ENCODE data around the gene ITPR2. TPM values are rescaled to one million over a fixed set of nuclear protein-coding genes. Genes with fewer than 3 reads are reported as not detected.

The ITPR2 gene
- polyA plus RNA-seq, 1 of the 3 experiments (the other 2 are of a cell fraction), result 2.3 TPM

GRCh38 chr12:26319511-26319910, 513.5 kb downstream of the ITPR2 start:
- Histone ChIP-seq H3K4me2 (no peak overlapping the region), H3K27me3 (ENCODE audit: insufficient read depth) (no peaks in the 10 kb centered on the region), H3K79me2 (ENCODE audit: insufficient read depth) (no peaks in the 10 kb centered on the region), H3K4me3 (ENCODE audit: low read depth in 2 of 2, low read length in 1 of 2) (no peak overlapping the region), H3K27ac (ENCODE audit: low read depth in 2 of 2, low read length in 1 of 2) (no peak overlapping the region), H3K4me1 (ENCODE audit: control insufficient read depth in 1 of 2, insufficient read depth in 2 of 2, low read depth in 1 of 2, low read length in 1 of 2) (peaks cover 0 to 10% of the 10 kb centered on the region in 2 experiments; a peak in 3 of 4 replicates), H4K20me1 (ENCODE audit: insufficient read depth) (no peaks in the 10 kb centered on the region), H2AFZ (ENCODE audit: low read depth) (no peak overlapping the region), H3K36me3 (replicated peaks in 1 of 2; ENCODE audit: control insufficient read depth in 1 of 2, insufficient read depth in 2 of 2, low read length in 1 of 2) (no peaks in the 10 kb centered on the region), H3F3A (replicated peaks; ENCODE audit: insufficient read depth) (peaks cover 14% of the 10 kb centered on the region), H3K9ac (no peak overlapping the region), H3K9me3 (no peaks in the 10 kb centered on the region), H3K9me2 (no peaks in the 10 kb centered on the region)
- 79% methylated on average over 5 of the region's 5 CpGs for WGBS (ENCODE audit: low lambda C conversion rate)
- DNase-seq, result no peak
- TF ChIP-seq FOXJ3 (CRISPR knock-in tag; IDR thresholded peaks at IDR 0.05), result no peak
- no peak for TF ChIP-seq POLR2AphosphoS5 (IDR thresholded peaks at IDR 0.05; ENCODE audit: low read depth, low read length)
- TF ChIP-seq, protein P1, sequence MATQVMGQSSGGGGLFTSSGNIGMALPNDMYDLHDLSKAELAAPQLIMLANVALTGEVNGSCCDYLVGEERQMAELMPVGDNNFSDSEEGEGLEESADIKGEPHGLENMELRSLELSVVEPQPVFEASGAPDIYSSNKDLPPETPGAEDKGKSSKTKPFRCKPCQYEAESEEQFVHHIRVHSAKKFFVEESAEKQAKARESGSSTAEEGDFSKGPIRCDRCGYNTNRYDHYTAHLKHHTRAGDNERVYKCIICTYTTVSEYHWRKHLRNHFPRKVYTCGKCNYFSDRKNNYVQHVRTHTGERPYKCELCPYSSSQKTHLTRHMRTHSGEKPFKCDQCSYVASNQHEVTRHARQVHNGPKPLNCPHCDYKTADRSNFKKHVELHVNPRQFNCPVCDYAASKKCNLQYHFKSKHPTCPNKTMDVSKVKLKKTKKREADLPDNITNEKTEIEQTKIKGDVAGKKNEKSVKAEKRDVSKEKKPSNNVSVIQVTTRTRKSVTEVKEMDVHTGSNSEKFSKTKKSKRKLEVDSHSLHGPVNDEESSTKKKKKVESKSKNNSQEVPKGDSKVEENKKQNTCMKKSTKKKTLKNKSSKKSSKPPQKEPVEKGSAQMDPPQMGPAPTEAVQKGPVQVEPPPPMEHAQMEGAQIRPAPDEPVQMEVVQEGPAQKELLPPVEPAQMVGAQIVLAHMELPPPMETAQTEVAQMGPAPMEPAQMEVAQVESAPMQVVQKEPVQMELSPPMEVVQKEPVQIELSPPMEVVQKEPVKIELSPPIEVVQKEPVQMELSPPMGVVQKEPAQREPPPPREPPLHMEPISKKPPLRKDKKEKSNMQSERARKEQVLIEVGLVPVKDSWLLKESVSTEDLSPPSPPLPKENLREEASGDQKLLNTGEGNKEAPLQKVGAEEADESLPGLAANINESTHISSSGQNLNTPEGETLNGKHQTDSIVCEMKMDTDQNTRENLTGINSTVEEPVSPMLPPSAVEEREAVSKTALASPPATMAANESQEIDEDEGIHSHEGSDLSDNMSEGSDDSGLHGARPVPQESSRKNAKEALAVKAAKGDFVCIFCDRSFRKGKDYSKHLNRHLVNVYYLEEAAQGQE (IDR thresholded peaks at IDR 0.05; ENCODE audit: low read depth, low read length), result no peak
- no peak for TF ChIP-seq EP300 (IDR thresholded peaks at IDR 0.05; ENCODE audit: borderline replicate concordance in 1 of 2, low read depth in 1 of 2, low read length in 1 of 2)
- POLR2A ChIA-PET, result no interaction called here
- CTCF ChIA-PET, result no interaction called here

DNA sequence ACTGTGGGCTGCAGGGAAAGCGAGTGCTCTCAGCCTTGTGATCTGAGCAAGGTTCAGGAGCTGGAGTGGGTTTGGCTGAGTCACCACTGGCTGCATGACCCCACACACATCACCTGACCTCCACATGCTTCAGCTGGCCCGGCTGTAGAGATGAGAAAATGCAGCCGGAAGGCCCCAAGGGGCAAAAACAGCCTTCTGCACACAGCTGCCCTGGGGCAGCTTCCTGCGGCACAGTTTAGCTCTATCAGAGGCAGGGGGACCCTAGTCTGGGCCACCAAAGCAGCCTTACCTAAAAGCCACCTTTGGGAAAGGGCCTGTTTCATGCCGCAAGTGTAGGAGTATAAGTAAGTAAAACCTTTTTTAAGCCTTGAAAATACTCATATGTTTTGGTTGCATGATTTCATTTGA, 514.3 kb downstream of the ITPR2 start:
- ChIA-PET CTCF (no interaction called here), POLR2A (no interaction called here)
- WGBS (ENCODE audit: low lambda C conversion rate), result 68% methylated on average over 5 of the region's 5 CpGs
- H3K4me1 ChIP-seq (ENCODE audit: control insufficient read depth in 1 of 2, insufficient read depth in 2 of 2, low read depth in 1 of 2, low read length in 1 of 2), result peaks cover 0 to 10% of the 10 kb centered on the region in 2 experiments; a peak in 3 of 4 replicates
- DNase-seq, result no peak
- no peaks in the 10 kb centered on the region for H3K79me2 ChIP-seq (ENCODE audit: insufficient read depth)
- TF ChIP-seq SMC3 (IDR thresholded peaks at IDR 0.05; ENCODE audit: low read depth, low read length) (no peak), NRF1 (IDR thresholded peaks at IDR 0.05; ENCODE audit: low read depth, low read length) (no peak), MAX (IDR thresholded peaks at IDR 0.05; ENCODE audit: low read depth) (peak; percentile 49; the same call in 1 of the 2 replicates), FOSL2 (IDR thresholded peaks at IDR 0.05; ENCODE audit: borderline replicate concordance, low read depth) (no peak; the same call in 1 of the 2 replicates), USF1 (IDR thresholded peaks at IDR 0.05; ENCODE audit: borderline replicate concordance, low read depth) (peak; percentile 48; the same call in 1 of the 2 replicates), RCOR1 (IDR thresholded peaks at IDR 0.05; ENCODE audit: low read length) (no peak), TCF12 (IDR thresholded peaks at IDR 0.05) (peak; percentile 31), TAF1 (IDR thresholded peaks at IDR 0.05; ENCODE audit: borderline replicate concordance, low read depth, low read length) (no peak), EP300 (IDR thresholded peaks at IDR 0.05; ENCODE audit: borderline replicate concordance in 1 of 2, low read depth in 1 of 2, low read length in 1 of 2) (0 out of 4 replicates have a peak, but pooled peaks of 1 of the 2 experiments have one; percentile 6)
- TF ChIP-seq, protein P2, sequence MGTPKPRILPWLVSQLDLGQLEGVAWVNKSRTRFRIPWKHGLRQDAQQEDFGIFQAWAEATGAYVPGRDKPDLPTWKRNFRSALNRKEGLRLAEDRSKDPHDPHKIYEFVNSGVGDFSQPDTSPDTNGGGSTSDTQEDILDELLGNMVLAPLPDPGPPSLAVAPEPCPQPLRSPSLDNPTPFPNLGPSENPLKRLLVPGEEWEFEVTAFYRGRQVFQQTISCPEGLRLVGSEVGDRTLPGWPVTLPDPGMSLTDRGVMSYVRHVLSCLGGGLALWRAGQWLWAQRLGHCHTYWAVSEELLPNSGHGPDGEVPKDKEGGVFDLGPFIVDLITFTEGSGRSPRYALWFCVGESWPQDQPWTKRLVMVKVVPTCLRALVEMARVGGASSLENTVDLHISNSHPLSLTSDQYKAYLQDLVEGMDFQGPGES (IDR thresholded peaks at IDR 0.05; ENCODE audit: low read depth, low read length), result no peak
- 0 out of 2 replicates have a peak overlapping the region, but pooled peaks have one; percentile 17 for H3K4me2 ChIP-seq
- no peaks in the 10 kb centered on the region for H3K27me3 ChIP-seq (ENCODE audit: insufficient read depth)
- peaks cover 14% of the 10 kb centered on the region for H3F3A ChIP-seq (replicated peaks; ENCODE audit: insufficient read depth)
- H3K9me2 ChIP-seq, result no peaks in the 10 kb centered on the region
- H3K9me3 ChIP-seq, result no peaks in the 10 kb centered on the region
- peak overlapping the region; percentile 31; the same call in 1 of the 2 replicates for H3K9ac ChIP-seq
- H4K20me1 ChIP-seq (ENCODE audit: insufficient read depth), result no peaks in the 10 kb centered on the region
- no peak overlapping the region for H3K4me3 ChIP-seq (ENCODE audit: low read depth in 2 of 2, low read length in 1 of 2)
- H3K27ac ChIP-seq (ENCODE audit: low read depth in 2 of 2, low read length in 1 of 2), result peak overlapping the region in 1 of 2 experiments; percentile 62; a peak in 2 of 4 replicates
- H3K36me3 ChIP-seq (replicated peaks in 1 of 2; ENCODE audit: control insufficient read depth in 1 of 2, insufficient read depth in 2 of 2, low read length in 1 of 2), result no peaks in the 10 kb centered on the region
- peak overlapping the region; percentile 27; the same call in 1 of the 2 replicates for H2AFZ ChIP-seq (ENCODE audit: low read depth)
